RPMI7951 (cell line): ENCODE measurements around the gene NDC1. TPM values are rescaled to one million over a fixed set of nuclear protein-coding genes. Genes with fewer than 3 reads are reported as not detected.
"Not testable (repeated sequence)": the region's sequence is repeated elsewhere in the genome, so short reads cannot be mapped to it uniquely, and the experiment has no call there.

ENCODE experiments used
- DNase-seq: peaks from one replicate; pipeline ENCODE4 v3.0.0-alpha.2; 2012; ENCODE audit warnings: low read depth
- total RNA-seq: library from RNA; depleted of rRNA; stranded (reverse); fragments of >200 nt; shearing (Covaris generic); gene quantifications from 2 replicates; pipeline ENCODE4 v1.2.3, GENCODE V29; 2014

NDC1 gene
- total RNA-seq, 1 experiment from 2014 or later: 83.9 TPM

- DNase-seq: peak; percentile 41
Measured at GRCh38 chr1:53765657-53766056, 72.4 kb downstream of the NDC1 start.

GRCh38 chr1:53763911-53764310, 74.2 kb downstream of the NDC1 start:
- DNase-seq: no peak

- no peak for DNase-seq
Measured at GRCh38 chr1:53763461-53763860, 74.6 kb downstream of the NDC1 start.

- not testable (repeated sequence) for DNase-seq
Measured at GRCh38 chr1:53760497-53760896, 77.6 kb downstream of the NDC1 start.

GRCh38 chr1:53755874-53756273, 82.2 kb downstream of the NDC1 start:
- no peak for DNase-seq

GRCh38 chr1:53754484-53755312, 83.4 kb downstream of the NDC1 start:
- DNase-seq: peak; percentile 71

- no peak for DNase-seq
Measured at GRCh38 chr1:53752281-53752680, 85.8 kb downstream of the NDC1 start.

- DNase-seq: no peak
Measured at GRCh38 chr1:53747841-53748240, 90.3 kb downstream of the NDC1 start.

GRCh38 chr1:53740621-53741105, 97.4 kb downstream of the NDC1 start:
- DNase-seq: peak; percentile 93

- peak; percentile 92 for DNase-seq
Measured at GRCh38 chr1:53739109-53739681, 98.9 kb downstream of the NDC1 start, which contains the start of gene GLIS1. GLIS1 (minus strand) TSS chr1:53739164; CDS start chr1:53738064, 1,100 bp downstream.

- no peak for DNase-seq
Measured at GRCh38 chr1:53738205-53739108, 99.6 kb downstream of the NDC1 start.

GRCh38 chr1:53737648-53738204, 100.4 kb downstream of the NDC1 start:
- no peak for DNase-seq

- DNase-seq: no peak
Measured at GRCh38 chr1:53736290-53736689, 101.8 kb downstream of the NDC1 start.

- no peak for DNase-seq
Measured at GRCh38 chr1:53735681-53736080, 102.4 kb downstream of the NDC1 start.

GRCh38 chr1:53735261-53735660, 102.8 kb downstream of the NDC1 start:
- no peak for DNase-seq

GRCh38 chr1:53734650-53735211, 103.4 kb downstream of the NDC1 start:
- DNase-seq: peak; percentile 97

GRCh38 chr1:53733975-53734649, 104.0 kb downstream of the NDC1 start:
- DNase-seq: peak; percentile 85

GRCh38 chr1:53733447-53733931, 104.6 kb downstream of the NDC1 start:
- peak; percentile 79 for DNase-seq

- peak; percentile 92 for DNase-seq
Measured at GRCh38 chr1:53732912-53733317, 105.2 kb downstream of the NDC1 start.

- DNase-seq: no peak
Measured at GRCh38 chr1:53732409-53732808, 105.7 kb downstream of the NDC1 start.
